CD14-positive monocyte (primary cell): ENCODE results near the gene KRT35. TPM values are rescaled to one million over a fixed set of nuclear protein-coding genes. Genes with fewer than 3 reads are reported as not detected.

ENCODE experiments used
- DNase-seq, 3 donors: peaks; one replicate each; pipeline ENCODE4 v3.0.0-alpha.2; 2011 to 2022
- H2AFZ ChIP-seq: 2 replicates; pipeline ENCODE4 v1.6.0; 2012; ENCODE audit warnings: mild to moderate bottlenecking, low read depth, low read length, inconsistent platforms; ENCODE audit not compliant: insufficient read depth, poor library complexity, severe bottlenecking
- H3K27ac ChIP-seq, 2 donors: 1 replicate in 1 of 2; 2 replicates in 1 of 2; pipeline ENCODE4 v1.5.1; 2012 to 2013; ENCODE audit warnings: low read length in 2 of 2, control low read depth in 1 of 2, inconsistent platforms in 1 of 2, low read depth in 1 of 2, mild to moderate bottlenecking in 1 of 2
- H3K27me3 ChIP-seq, 2 donors: one replicate each; pipeline versions ENCODE4 v1.6.0 to v1.6.1; 2011 to 2013; ENCODE audit warnings: low read length in 2 of 2; ENCODE audit not compliant: control insufficient read depth in 2 of 2, insufficient read depth in 2 of 2
- H3K36me3 ChIP-seq, 2 donors: replicated peaks in 1 of 2; 1 replicate in 1 of 2; 2 replicates in 1 of 2; pipeline versions ENCODE4 v1.5.1 to v1.6.1; 2012 to 2013; ENCODE audit warnings: low read length in 2 of 2, control low read depth in 1 of 2, inconsistent platforms in 1 of 2, mild to moderate bottlenecking in 1 of 2; ENCODE audit not compliant: insufficient read depth in 2 of 2, control insufficient read depth in 1 of 2
- H3K4me1 ChIP-seq, 2 donors: 1 replicate in 1 of 2; 2 replicates in 1 of 2; pipeline versions ENCODE4 v1.5.1 to v1.6.1; 2012 to 2013; ENCODE audit warnings: low read length in 2 of 2, control low read depth in 1 of 2, inconsistent platforms in 1 of 2, mild to moderate bottlenecking in 1 of 2, moderate library complexity in 1 of 2; ENCODE audit not compliant: insufficient read depth in 2 of 2, control insufficient read depth in 1 of 2
- H3K4me2 ChIP-seq: replicated peaks from 2 replicates; pipeline ENCODE3; 2012; ENCODE audit warnings: low read length, moderate library complexity, mild to moderate bottlenecking; ENCODE audit not compliant: poor library complexity, severe bottlenecking; ENCODE audit errors: extremely low read depth
- H3K4me3 ChIP-seq, 3 experiments: fragments of 200-600 bp in 1 of 3; sonication (generic) in 1 of 3; replicated peaks in 1 of 3; 1 replicate in 2 of 3; 2 replicates in 1 of 3; pipeline ENCODE4 v1.5.1; 2011 to 2013; ENCODE audit warnings: low read length in 3 of 3, mild to moderate bottlenecking in 3 of 3, control low read depth in 2 of 3, low read depth in 2 of 3, inconsistent platforms in 1 of 3, moderate library complexity in 1 of 3
- H3K79me2 ChIP-seq: 2 replicates; pipeline ENCODE4 v1.6.0; 2012; ENCODE audit warnings: mild to moderate bottlenecking, control low read depth, inconsistent platforms, low read length, moderate library complexity; ENCODE audit not compliant: insufficient read depth
- H3K9ac ChIP-seq: 2 replicates; pipeline ENCODE4 v1.6.0; 2017; ENCODE audit warnings: low read length, mild to moderate bottlenecking; ENCODE audit not compliant: insufficient read depth, poor library complexity, severe bottlenecking
- H3K9me3 ChIP-seq, 2 donors: replicated peaks in 1 of 2; 1 replicate in 1 of 2; 2 replicates in 1 of 2; pipeline versions ENCODE4 v1.5.1 to v1.6.1; 2012 to 2013; ENCODE audit warnings: low read length in 2 of 2, control low read depth in 1 of 2; ENCODE audit not compliant: control insufficient read depth in 1 of 2, insufficient read depth in 1 of 2
- H4K20me1 ChIP-seq: 2 replicates; pipeline ENCODE4 v1.6.0; 2012; ENCODE audit warnings: mild to moderate bottlenecking, low read length, control low read depth, moderate library complexity; ENCODE audit not compliant: insufficient read depth
- H3K27ac Mint-ChIP-seq, 7 donors: one replicate each; pipeline ENCODE4 v1.8.0; 2020; ENCODE audit warnings: mild to moderate bottlenecking in 7 of 7, mixed read lengths in 7 of 7, moderate library complexity in 6 of 7, inconsistent platforms in 2 of 7
- H3K27me3 Mint-ChIP-seq, 3 donors: one replicate each; pipeline ENCODE4 v1.8.0; 2021 to 2022; ENCODE audit warnings: low read depth in 3 of 3, mild to moderate bottlenecking in 3 of 3, mixed read lengths in 3 of 3, moderate library complexity in 3 of 3, inconsistent platforms in 1 of 3
- H3K36me3 Mint-ChIP-seq, 2 donors: one replicate each; pipeline ENCODE4 v1.8.0; 2020; ENCODE audit warnings: mixed read lengths in 2 of 2, inconsistent platforms in 1 of 2, mild to moderate bottlenecking in 1 of 2
- H3K4me1 Mint-ChIP-seq: one replicate; pipeline ENCODE4 v1.8.0; 2020; ENCODE audit warnings: mild to moderate bottlenecking, mixed read lengths
- H3K4me3 Mint-ChIP-seq, 2 donors: one replicate each; pipeline ENCODE4 v1.8.0; 2020; ENCODE audit warnings: mild to moderate bottlenecking in 2 of 2, mixed read lengths in 2 of 2, moderate library complexity in 1 of 2
- H3K9me3 Mint-ChIP-seq, 7 donors: one replicate each; pipeline ENCODE4 v1.8.0; 2020 to 2022; ENCODE audit warnings: mixed read lengths in 7 of 7, mild to moderate bottlenecking in 6 of 7, moderate library complexity in 6 of 7, inconsistent platforms in 2 of 7
- CTCF ChIP-seq: fragments of 200-600 bp; IDR thresholded peaks from one replicate; pipeline ENCODE4 v1.8.0; 2022; ENCODE audit warnings: antibody characterized with exemption, mild to moderate bottlenecking
- WGBS: methylation state at CpG from one replicate; pipeline ENCODE4 v1.1.5; 2013; ENCODE audit warnings: missing lambda C conversion rate; ENCODE audit not compliant: insufficient coverage; 5-methylcytosine and 5-hydroxymethylcytosine counted together
- intact Hi-C, 2 donors: fragments of 100-400 bp; cut with micrococcal nuclease; formaldehyde crosslinking; loops; one replicate each; pipeline versions ENCODE4 v1.15.0 to v1.15.1; 2023
- polyA plus RNA-seq, 3 donors: library from polyadenylated mRNA; depleted of rRNA in 1 of 3; unstranded in 2 of 3; stranded (reverse) in 1 of 3; fragments of 300-500 nt in 2 of 3; fragments of >200 nt in 1 of 3; fragmentation: Illumina TruSeq in 2 of 3; gene quantifications; 1 replicate in 2 of 3; 2 replicates in 1 of 3; pipeline ENCODE4 v1.2.3, GENCODE V29; 2012 to 2021

Gene KRT35
- polyA plus RNA-seq, 3 donors: not detected

- no peak for TF ChIP-seq CTCF
- intact Hi-C loops: no loop called here
- no CpG with 5 or more reads among the region's 2 CpGs for WGBS
These were observed 815 bp downstream of the KRT35 start for GRCh38 chr17:41480136-41480535.

GRCh38 chr17:41478237-41478636 lies 2.7 kb downstream of the KRT35 start:
- Mint-ChIP-seq H3K36me3 (no peaks in the 10 kb centered on the region), H3K4me1 (peaks cover 10% of the 10 kb centered on the region), H3K9me3 (peaks cover 0 to 2% (median 0%) of the 10 kb centered on the region in 7 donors), H3K4me3 (no peak overlapping the region), H3K27ac (peak overlapping the region in 1 of 7 donors; percentile 59), H3K27me3 (peaks cover 4 to 10% (median 4%) of the 10 kb centered on the region in 3 donors)
- Histone ChIP-seq H3K36me3 (no peaks in the 10 kb centered on the region), H3K27ac (no peak overlapping the region), H2AFZ (no peak overlapping the region), H3K9me3 (no peaks in the 10 kb centered on the region), H3K4me2 (no peak overlapping the region), H3K4me3 (no peak overlapping the region), H3K9ac (no peak overlapping the region), H3K79me2 (no peaks in the 10 kb centered on the region), H4K20me1 (no peaks in the 10 kb centered on the region), H3K4me1 (peaks cover 9 to 10% of the 10 kb centered on the region in 2 donors), H3K27me3 (no peaks in the 10 kb centered on the region)
- DNase-seq: no peak
- 100% methylated on average over 6 of the region's 8 CpGs for WGBS
- no peak for TF ChIP-seq CTCF
- intact Hi-C loops: no loop called here

More at GRCh38 chr17:41480136-41480535, 815 bp downstream of the KRT35 start:
- no peaks in the 10 kb centered on the region for H3K36me3 Mint-ChIP-seq
- no peaks in the 10 kb centered on the region for H3K79me2 ChIP-seq
- H4K20me1 ChIP-seq: no peaks in the 10 kb centered on the region
- H3K9me3 ChIP-seq: no peaks in the 10 kb centered on the region
- H3K36me3 ChIP-seq: no peaks in the 10 kb centered on the region
- H3K4me2 ChIP-seq: no peak overlapping the region
- H2AFZ ChIP-seq: no peak overlapping the region
- H3K4me3 ChIP-seq: no peak overlapping the region
- no peaks in the 10 kb centered on the region for H3K27me3 ChIP-seq
- H3K4me3 Mint-ChIP-seq: no peak overlapping the region
- peaks cover 10% of the 10 kb centered on the region for H3K4me1 Mint-ChIP-seq
- H3K27me3 Mint-ChIP-seq: peaks cover 5 to 8% (median 6%) of the 10 kb centered on the region in 3 donors
- no peak overlapping the region for H3K27ac ChIP-seq
- H3K9me3 Mint-ChIP-seq: no peaks in the 10 kb centered on the region
- peak overlapping the region in 3 of 7 donors; percentile 23 to 89 (median 32) for H3K27ac Mint-ChIP-seq
- no peak overlapping the region for H3K9ac ChIP-seq
- H3K4me1 ChIP-seq: peaks cover 9 to 10% of the 10 kb centered on the region in 2 donors
- no peak for DNase-seq
